HG02981 (cell line): ENCODE data around the gene DKC1.

Source experiments
- ATAC-seq: cut with Tn5 transposase; IDR thresholded peaks from one replicate; pipeline ENCODE4 v1.9.1; 2021; ENCODE audit warnings: mild to moderate bottlenecking, moderate library complexity; ENCODE audit not compliant: unreplicated experiment

The DKC1 gene

GRCh38 chrX:154735695-154736393 lies 26.8 kb upstream of the DKC1 start:
- ATAC-seq: no peak

DNA sequence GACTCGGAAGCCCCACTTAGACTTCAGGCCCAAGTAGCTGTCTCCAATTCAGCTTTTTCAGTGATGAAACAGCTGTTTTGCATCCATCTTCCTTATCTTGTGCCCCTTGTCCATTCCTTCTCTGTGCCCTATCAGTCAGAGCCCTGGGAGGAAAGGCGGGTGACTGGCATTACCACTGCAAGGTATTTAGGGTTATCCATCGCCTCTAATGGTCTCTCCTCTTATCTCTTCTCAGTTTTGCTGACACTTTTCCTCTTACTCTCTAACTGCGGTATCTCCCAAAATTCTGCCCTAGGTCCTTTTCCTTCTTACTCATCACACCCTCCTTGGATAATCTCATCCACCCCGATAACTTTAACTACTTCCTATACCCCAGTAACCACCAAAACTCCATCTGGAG lies 25.5 kb upstream of the DKC1 start:
- no peak for ATAC-seq

GRCh38 chrX:154738011-154738738 lies 24.5 kb upstream of the DKC1 start:
- no peak for ATAC-seq

DNA sequence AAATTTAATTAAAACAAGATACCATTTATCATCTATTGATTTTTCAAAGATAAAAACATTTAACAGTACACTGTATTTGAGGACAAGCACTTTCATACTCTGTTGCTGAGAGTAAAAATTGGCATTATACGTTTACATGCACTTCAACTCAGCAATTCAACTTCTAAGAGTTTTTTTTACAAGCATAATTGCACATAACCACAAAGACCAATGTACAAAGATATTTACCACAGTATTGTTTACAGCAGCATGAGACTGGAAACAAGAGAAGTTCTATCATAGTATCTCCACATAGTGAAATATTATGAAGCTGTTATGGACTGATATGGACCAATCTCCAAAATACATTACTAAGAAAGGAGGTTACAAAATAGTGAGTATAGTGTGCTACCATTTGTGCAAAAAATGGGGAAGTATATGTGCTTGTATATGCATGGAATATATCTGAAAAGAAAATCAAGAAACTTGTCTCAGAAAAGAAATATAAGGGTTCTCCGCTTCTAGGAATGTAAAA lies 22.7 kb upstream of the DKC1 start:
- no peak for ATAC-seq

GRCh38 chrX:154742613-154743012 lies 20.1 kb upstream of the DKC1 start:
- no peak for ATAC-seq

DNA sequence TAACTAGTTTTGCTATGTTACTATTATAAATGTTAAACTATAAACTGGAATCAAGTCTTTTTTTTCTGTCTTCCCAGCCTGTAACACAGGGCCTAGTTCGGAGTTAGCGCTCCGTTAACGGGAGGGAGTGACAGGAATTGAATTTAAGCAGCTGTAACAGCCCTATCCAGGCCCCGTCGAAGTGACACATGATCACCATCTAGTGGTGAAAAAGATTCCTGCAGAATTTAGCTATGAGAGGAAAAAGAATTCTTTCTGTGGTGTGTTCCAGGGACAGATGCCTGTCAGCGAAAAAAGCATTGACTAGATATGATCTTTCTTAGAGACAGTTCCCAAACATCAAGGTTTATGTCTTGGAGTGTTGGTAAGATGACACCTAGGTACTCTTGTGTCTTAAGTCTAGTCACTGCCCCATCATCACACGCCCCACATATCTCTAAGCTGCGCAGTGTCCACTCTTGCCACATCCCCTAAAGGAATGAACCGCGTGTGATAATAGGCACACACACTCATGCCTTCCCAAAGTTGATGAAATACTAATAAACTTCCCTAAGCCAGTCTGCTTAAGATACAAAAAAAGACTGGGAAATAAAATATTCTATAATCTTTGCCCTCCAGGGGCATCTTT lies 13.8 kb upstream of the DKC1 start:
- ATAC-seq: no peak

GRCh38 chrX:154749856-154750255 lies 12.8 kb upstream of the DKC1 start:
- no peak for ATAC-seq

GRCh38 chrX:154750301-154751202 lies 12.1 kb upstream of the DKC1 start, which contains the start of gene GAB3:
Gene GAB3 (minus strand): TSS chrX:154751077. CDS start chrX:154751025, 52 bp downstream.
- peak; percentile 70 for ATAC-seq

DNA sequence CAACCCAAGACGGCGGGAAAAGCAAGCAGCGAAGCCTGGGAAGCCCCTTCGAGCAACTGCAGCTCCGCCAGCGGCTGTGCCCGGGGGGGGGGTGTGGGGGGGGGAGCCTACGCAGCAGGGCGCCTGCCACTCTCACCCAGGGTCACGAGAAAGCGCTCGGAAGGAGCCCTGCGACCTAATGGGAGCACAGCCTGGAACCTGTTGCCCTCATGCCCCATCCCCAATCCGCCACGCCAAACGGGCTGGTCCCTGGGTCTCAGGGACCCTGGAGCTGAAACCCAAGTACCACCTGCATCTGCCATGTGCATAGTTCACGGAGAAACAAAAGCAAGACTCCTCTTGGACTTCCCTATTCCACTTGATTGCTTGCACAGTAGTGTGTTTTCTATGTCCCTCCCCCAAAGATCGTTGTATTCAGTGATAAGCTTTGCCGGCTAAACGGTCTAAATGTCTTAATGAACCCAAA lies 11.4 kb upstream of the DKC1 start:
- no peak for ATAC-seq

DNA sequence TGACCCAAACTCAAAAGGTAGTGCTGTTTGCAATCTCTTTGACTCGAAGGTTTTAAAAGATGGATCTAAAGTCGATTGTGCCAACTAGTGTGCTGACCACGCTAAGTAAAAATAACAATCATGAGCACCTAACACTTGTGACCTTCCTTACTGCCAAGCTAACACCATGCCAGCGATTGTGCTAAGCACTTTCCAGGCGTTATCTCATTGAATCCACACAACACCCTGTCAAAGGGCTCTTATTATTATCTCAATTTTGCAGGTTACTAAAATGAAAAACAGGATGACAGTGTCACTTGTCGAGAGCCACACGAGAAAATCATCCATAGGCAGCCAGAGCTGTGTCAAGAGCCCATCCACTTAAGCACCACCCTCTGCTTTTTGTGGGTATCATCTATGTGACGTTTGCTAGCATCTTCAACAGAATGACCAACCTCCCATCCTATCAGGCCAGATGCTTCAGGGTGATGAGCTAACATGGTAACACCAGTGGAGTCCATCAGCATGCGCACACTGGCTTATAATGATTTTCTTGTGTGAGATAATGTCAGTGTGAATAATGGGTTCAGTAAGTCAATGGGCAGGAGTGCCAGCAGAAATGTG lies 10.9 kb upstream of the DKC1 start:
- no peak for ATAC-seq

- no peak for ATAC-seq
Measured at GRCh38 chrX:154758696-154759095, 4.0 kb upstream of the DKC1 start.

DNA sequence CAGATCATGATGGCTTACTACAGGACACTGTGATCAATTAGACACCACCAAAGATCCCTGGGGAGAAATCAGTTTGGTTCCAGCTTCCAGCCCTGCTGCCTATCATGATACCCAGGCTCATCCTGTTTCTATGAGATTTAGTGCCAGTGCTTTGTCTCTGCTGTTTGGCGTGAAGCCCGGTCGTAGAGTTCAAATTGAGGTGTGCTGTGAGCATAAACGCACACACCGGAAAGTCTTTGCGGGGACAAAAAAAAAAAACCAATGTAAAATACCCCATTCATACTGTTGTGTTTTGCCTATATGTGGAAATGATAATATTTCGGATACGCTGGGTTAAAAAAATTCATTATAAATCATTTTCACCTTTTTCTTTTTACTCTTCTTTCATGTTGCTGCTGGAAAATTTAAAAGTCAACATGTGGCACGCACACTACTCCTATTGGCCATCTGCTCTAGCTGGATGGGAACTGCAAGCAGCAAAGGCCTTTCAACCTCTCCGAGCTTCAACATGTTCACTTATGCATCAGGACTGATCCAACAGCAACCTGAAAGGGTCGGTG lies 607 bp upstream of the DKC1 start:
- ATAC-seq: no peak

- no peak for ATAC-seq
Measured at GRCh38 chrX:154774622-154775021, 12.0 kb downstream of the DKC1 start.

DNA sequence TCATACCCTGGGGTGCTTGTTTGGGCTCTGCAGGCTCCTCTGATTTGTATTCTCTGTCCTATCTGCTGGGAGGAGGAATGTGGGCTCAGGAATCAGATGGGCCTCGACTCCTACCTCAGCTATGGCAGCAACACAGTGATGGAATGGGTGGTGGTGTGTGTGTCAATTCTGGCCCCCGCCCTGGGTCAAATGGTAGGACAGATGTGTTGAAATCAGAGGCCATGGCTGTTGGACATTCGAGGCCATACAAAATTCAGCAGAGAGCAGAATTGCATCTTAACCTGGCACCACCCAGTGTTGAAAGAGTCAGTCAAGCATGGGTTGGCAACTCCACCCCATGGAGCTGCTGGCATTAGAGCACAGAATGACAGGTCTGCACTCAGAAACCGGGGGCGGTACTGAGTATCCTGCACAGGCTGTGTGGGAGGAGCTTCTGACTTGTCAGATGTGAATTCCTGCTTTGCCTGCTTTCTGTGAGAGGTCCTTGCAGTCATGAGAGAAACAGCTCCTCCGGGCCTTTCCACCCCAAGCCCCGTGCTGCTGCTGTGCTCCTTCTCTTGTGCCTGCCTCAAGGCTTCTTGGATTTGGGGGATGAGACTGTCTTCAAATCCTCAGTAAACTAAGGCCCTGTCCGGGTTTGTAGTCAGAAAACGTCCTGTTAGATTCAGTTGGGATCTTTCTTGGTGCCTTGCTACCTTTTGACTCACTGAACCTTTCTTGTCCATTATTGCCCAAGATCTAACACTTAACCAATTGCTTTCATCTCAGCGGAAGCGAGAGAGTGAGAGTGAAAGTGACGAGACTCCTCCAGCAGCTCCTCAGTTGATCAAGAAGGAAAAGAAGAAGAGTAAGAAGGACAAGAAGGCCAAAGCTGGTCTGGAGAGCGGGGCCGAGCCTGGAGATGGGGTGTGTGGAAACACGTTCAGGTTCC lies 13.0 kb downstream of the DKC1 start:
- no peak for ATAC-seq

DNA sequence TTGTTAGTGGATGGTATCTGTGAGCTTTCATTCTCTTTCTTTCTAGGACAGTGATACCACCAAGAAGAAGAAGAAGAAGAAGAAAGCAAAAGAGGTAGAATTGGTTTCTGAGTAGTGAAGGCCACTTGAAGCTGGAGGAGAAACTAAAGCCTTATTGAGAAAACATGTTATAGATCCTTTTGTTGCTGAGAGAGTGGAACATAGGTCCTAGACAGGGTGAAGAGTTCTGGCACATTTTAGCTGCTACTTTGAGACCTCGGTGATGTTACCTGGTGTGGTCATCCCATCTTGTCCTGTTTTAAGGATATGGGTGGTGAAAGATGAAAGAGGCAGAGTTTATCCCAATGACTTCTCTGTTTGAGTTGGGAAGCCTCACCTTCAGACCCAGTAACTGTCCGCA lies 14.1 kb downstream of the DKC1 start:
- ATAC-seq: no peak

DNA sequence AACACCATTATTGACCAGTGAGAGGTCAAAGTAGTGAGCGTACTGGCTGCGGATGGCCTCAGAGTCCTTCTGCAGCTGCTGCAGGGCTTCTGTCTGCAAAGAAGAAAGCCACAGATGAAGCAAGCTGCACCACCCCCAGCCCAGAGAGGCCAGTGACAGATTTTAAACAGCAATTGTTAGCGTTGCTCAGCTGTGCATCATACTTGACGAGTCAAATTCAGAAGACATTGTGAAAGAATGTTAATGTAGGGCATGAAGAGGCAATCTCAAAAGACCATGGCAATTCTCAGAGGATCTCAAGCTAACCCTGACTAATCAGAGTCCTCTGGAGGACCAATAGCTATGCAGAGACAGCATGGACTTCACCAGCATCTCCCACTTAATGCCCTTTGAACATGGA lies 16.6 kb downstream of the DKC1 start:
- no peak for ATAC-seq

DNA sequence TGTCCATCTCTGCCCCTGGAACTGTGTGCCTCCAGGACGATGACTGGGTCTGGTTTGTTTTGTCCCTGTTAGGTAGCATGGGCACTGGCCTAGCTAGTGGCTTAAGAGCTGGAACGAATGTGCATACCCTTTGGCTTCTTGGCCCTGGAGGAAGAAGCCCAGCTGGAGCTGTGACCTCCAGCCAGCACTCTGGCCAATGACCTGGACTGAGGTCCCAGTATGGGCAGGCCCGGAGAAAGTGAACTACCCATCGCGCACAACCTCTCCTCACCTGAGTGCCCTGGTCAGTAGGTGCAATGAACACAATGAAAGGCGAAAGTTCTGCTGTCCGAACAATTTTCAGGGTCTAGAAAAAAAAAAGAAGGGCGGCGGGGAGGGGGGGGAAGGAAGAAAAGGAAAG lies 18.3 kb downstream of the DKC1 start:
- ATAC-seq: no peak

DNA sequence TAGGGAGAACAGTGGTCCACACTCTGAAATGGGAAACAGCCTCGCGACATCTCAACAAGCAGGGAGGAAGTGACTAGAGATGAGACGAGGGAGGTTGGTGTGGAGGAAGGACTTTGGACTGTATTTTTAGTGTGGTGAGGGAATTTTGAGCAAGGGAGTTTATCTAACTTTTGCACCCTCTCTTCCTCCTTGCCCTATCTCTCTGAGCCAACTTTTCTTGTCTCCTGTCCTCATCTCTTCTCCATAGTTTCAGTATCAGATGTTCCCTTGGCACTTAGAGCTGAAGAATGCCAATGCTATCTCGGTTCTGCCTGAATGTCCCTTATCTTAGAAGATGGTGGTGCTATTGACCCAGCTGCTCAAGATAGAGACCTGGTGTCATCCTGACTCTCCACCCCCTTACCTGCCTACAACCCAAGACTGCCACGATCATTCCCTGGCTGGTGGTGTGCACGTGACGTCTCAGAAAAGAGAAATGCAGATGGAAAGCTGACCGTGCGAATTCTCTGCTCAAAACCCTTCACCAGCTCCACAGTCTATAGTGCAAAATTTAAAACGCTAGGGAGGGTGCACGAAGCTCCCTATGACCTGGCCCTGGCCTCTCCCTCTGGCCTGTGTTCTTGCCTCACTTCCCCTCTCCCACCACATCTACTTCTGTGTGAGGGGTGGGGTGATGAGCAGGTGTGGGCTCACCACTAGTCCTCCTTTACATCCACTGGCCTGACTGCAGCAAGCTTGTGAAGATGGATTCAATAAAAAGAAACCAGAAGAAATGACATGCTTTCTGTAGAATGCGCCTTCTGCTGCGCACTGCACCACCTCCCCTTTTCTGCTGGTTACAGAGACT lies 21.7 kb downstream of the DKC1 start:
- ATAC-seq: no peak
